ENCODE results near the gene C11orf71.

DNA sequence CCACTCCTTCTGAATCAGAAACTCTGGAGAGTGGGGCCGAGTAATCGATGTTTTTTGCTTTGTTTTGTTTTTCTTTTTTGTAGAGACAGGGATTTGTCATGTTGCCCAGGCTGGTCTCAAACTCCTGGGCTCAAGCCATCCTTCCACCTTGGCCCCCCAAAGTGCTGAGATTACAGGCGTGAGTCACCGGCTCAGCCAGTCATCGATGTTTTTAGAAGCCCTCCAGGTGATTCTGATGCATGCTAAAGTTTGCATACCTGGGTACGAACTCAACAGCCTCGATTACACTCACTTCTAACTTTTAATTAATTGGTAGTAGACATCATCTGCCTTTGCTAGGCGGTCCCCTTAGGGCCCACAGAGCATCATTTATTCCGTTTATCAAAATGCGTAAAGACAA lies 50.3 kb downstream of the C11orf71 start:
- no peak for TF ChIP-seq POLR2A (IDR thresholded peaks at IDR 0.05)
- TF ChIP-seq, protein P1, sequence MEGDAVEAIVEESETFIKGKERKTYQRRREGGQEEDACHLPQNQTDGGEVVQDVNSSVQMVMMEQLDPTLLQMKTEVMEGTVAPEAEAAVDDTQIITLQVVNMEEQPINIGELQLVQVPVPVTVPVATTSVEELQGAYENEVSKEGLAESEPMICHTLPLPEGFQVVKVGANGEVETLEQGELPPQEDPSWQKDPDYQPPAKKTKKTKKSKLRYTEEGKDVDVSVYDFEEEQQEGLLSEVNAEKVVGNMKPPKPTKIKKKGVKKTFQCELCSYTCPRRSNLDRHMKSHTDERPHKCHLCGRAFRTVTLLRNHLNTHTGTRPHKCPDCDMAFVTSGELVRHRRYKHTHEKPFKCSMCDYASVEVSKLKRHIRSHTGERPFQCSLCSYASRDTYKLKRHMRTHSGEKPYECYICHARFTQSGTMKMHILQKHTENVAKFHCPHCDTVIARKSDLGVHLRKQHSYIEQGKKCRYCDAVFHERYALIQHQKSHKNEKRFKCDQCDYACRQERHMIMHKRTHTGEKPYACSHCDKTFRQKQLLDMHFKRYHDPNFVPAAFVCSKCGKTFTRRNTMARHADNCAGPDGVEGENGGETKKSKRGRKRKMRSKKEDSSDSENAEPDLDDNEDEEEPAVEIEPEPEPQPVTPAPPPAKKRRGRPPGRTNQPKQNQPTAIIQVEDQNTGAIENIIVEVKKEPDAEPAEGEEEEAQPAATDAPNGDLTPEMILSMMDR (IDR thresholded peaks at IDR 0.05): no peak

All from uterus (tissue), 2 donors.